ENCODE data around the gene CARTPT.

Gene CARTPT

GRCh38 chr5:71740015-71740753 lies 21.1 kb downstream of the CARTPT start:
- TF ChIP-seq, protein P1, sequence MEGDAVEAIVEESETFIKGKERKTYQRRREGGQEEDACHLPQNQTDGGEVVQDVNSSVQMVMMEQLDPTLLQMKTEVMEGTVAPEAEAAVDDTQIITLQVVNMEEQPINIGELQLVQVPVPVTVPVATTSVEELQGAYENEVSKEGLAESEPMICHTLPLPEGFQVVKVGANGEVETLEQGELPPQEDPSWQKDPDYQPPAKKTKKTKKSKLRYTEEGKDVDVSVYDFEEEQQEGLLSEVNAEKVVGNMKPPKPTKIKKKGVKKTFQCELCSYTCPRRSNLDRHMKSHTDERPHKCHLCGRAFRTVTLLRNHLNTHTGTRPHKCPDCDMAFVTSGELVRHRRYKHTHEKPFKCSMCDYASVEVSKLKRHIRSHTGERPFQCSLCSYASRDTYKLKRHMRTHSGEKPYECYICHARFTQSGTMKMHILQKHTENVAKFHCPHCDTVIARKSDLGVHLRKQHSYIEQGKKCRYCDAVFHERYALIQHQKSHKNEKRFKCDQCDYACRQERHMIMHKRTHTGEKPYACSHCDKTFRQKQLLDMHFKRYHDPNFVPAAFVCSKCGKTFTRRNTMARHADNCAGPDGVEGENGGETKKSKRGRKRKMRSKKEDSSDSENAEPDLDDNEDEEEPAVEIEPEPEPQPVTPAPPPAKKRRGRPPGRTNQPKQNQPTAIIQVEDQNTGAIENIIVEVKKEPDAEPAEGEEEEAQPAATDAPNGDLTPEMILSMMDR (IDR thresholded peaks at IDR 0.05; ENCODE audit: low read depth, low read length, poor library complexity, severe bottlenecking): no peak
- TF ChIP-seq EZH2phosphoT487 (IDR thresholded peaks at IDR 0.05; ENCODE audit: borderline replicate concordance, low read length): no peak
- H3K9me2 ChIP-seq (replicated peaks; ENCODE audit: control insufficient read depth, low read length): no peaks in the 10 kb centered on the region

GRCh38 chr5:71743155-71743554 lies 24.1 kb downstream of the CARTPT start:
- Histone ChIP-seq H3K4me2 (ENCODE audit: low read length) (no peak overlapping the region), H3K9me2 (replicated peaks; ENCODE audit: control insufficient read depth, low read length) (no peaks in the 10 kb centered on the region), H3K79me2 (ENCODE audit: control insufficient read depth, low read length) (no peaks in the 10 kb centered on the region), H3F3A (ENCODE audit: control insufficient read depth, insufficient read depth) (no peaks in the 10 kb centered on the region), H3K27me3 (ENCODE audit: control insufficient read depth, low read length) (no peaks in the 10 kb centered on the region), H3K4me3 (ENCODE audit: low read length) (no peak overlapping the region), H3K9me3 (ENCODE audit: control insufficient read depth, insufficient read depth, low read length) (no peaks in the 10 kb centered on the region), H4K20me1 (ENCODE audit: control insufficient read depth, insufficient read depth, low read depth, low read length) (no peaks in the 10 kb centered on the region), H3K27ac (ENCODE audit: low read depth, low read length) (no peak overlapping the region), H3K36me3 (ENCODE audit: control insufficient read depth, low read length) (no peaks in the 10 kb centered on the region), H3K4me1 (ENCODE audit: control insufficient read depth, low read length) (no peaks in the 10 kb centered on the region)
- TF ChIP-seq, protein P1 (IDR thresholded peaks at IDR 0.05; ENCODE audit: low read depth, low read length, poor library complexity, severe bottlenecking): no peak
- TF ChIP-seq EZH2phosphoT487 (IDR thresholded peaks at IDR 0.05; ENCODE audit: borderline replicate concordance, low read length): no peak

More at GRCh38 chr5:71740015-71740753, 21.1 kb downstream of the CARTPT start:
- H3K79me2 ChIP-seq (ENCODE audit: control insufficient read depth, low read length): no peaks in the 10 kb centered on the region
- H4K20me1 ChIP-seq (ENCODE audit: control insufficient read depth, insufficient read depth, low read depth, low read length): no peaks in the 10 kb centered on the region
- no peaks in the 10 kb centered on the region for H3F3A ChIP-seq (ENCODE audit: control insufficient read depth, insufficient read depth)
- no peak overlapping the region for H3K4me3 ChIP-seq (ENCODE audit: low read length)
- no peaks in the 10 kb centered on the region for H3K4me1 ChIP-seq (ENCODE audit: control insufficient read depth, low read length)
- H3K27ac ChIP-seq (ENCODE audit: low read depth, low read length): no peak overlapping the region
- no peaks in the 10 kb centered on the region for H3K9me3 ChIP-seq (ENCODE audit: control insufficient read depth, insufficient read depth, low read length)
- H3K27me3 ChIP-seq (ENCODE audit: control insufficient read depth, low read length): no peaks in the 10 kb centered on the region
- H3K36me3 ChIP-seq (ENCODE audit: control insufficient read depth, low read length): no peaks in the 10 kb centered on the region
- no peak overlapping the region for H3K4me2 ChIP-seq (ENCODE audit: low read length)

DNA sequence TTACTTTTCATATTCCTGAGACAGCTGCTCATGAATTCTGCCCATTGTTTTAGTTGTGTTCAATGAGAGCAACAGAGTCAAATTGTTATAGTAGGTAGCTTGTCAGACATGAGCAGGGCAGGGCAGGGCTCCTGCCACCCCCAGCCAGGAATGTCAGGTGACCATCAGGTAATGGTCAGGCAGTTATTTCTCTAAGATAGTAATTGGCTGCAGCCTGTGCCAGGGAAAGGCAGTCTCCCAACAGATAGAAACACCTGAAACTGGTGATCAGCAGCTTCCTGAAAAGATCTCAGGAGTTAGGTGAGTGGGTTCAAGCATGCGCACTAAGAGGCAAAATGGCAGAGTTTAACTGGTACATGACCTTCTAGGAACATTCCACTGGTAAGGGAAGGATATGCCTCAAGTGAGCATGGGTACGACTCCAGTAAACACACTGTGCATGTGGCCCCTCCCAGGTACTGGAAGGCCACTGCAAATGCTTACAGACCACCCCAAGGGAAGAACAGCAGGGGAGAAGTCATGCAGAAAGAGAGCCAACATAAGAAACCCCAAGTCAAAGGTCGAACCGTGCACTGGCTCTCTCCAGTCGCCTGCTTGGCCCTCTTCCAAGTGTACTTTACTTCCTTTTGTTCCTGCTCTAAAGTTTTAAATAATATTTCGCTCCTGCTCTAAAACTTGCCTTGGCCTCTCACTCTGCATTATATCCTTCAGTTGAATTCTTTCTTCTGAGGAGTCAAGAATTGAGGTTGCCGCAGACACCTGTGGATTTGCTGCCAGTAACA lies 25.1 kb downstream of the CARTPT start:
- Histone ChIP-seq H3K4me1 (ENCODE audit: control insufficient read depth, low read length) (no peaks in the 10 kb centered on the region), H3K4me3 (ENCODE audit: low read length) (no peak overlapping the region), H3K4me2 (ENCODE audit: low read length) (no peak overlapping the region), H3K27ac (ENCODE audit: low read depth, low read length) (no peak overlapping the region), H3F3A (ENCODE audit: control insufficient read depth, insufficient read depth) (no peaks in the 10 kb centered on the region), H3K27me3 (ENCODE audit: control insufficient read depth, low read length) (no peaks in the 10 kb centered on the region), H3K9me3 (ENCODE audit: control insufficient read depth, insufficient read depth, low read length) (no peaks in the 10 kb centered on the region), H3K9me2 (replicated peaks; ENCODE audit: control insufficient read depth, low read length) (no peaks in the 10 kb centered on the region), H3K79me2 (ENCODE audit: control insufficient read depth, low read length) (no peaks in the 10 kb centered on the region), H3K36me3 (ENCODE audit: control insufficient read depth, low read length) (no peaks in the 10 kb centered on the region), H4K20me1 (ENCODE audit: control insufficient read depth, insufficient read depth, low read depth, low read length) (no peaks in the 10 kb centered on the region)
- TF ChIP-seq EZH2phosphoT487 (IDR thresholded peaks at IDR 0.05; ENCODE audit: borderline replicate concordance, low read length): no peak
- TF ChIP-seq, protein P1 (IDR thresholded peaks at IDR 0.05; ENCODE audit: low read depth, low read length, poor library complexity, severe bottlenecking): no peak

All from DOHH2 (cell line).